Naive thymus-derived CD8-positive, alpha-beta T cell (primary cell): ENCODE measurements around the gene PPP1R13B. TPM values are rescaled to one million over a fixed set of nuclear protein-coding genes. Genes with fewer than 3 reads are reported as not detected.
"Not testable (repeated sequence)": the region's sequence is repeated elsewhere in the genome, so short reads cannot be mapped to it uniquely, and the experiment has no call there.

Experiments used
- ATAC-seq, 2 donors: fragments of 150-1000 bp; cut with Tn5 transposase in 1 of 2; sonication (Bioruptor Pico), chemical (Tn5 transposase) in 1 of 2; 1 replicate in 1 of 2; 2 replicates in 1 of 2; pipeline ENCODE4 v1.10.0; 2021; ENCODE audit warnings: mild to moderate bottlenecking in 2 of 2, moderate library complexity in 2 of 2
- POLR2A ChIA-PET: fragments of 350-600 bp; sonication (Branson Sonifier 250); formaldehyde crosslinking; loops from one replicate; lab custom pipeline; 2021; ENCODE audit warnings: antibody characterized with exemption; lab: Charles Lee
- DNase-seq, 10 donors: peaks; one replicate each; pipeline versions ENCODE4 v3.0.0 to v3.0.0-alpha.2; 2020 to 2022
- H3K27ac Mint-ChIP-seq, 10 donors: one replicate each; pipeline ENCODE4 v1.8.0; 2020 to 2022; ENCODE audit warnings: mild to moderate bottlenecking in 10 of 10, mixed read lengths in 10 of 10, moderate library complexity in 4 of 10, inconsistent platforms in 1 of 10
- H3K27me3 Mint-ChIP-seq, 5 donors: one replicate each; pipeline ENCODE4 v1.8.0; 2021 to 2022; ENCODE audit warnings: mixed read lengths in 5 of 5
- H3K36me3 Mint-ChIP-seq, 3 donors: one replicate each; pipeline ENCODE4 v1.8.0; 2020 to 2022; ENCODE audit warnings: mixed read lengths in 3 of 3, mild to moderate bottlenecking in 2 of 3, inconsistent platforms in 1 of 3
- H3K4me1 Mint-ChIP-seq, 4 donors: one replicate each; pipeline ENCODE4 v1.8.0; 2021 to 2022; ENCODE audit warnings: mixed read lengths in 4 of 4
- H3K4me3 Mint-ChIP-seq, 10 donors: one replicate each; pipeline ENCODE4 v1.8.0; 2020 to 2022; ENCODE audit warnings: mild to moderate bottlenecking in 10 of 10, mixed read lengths in 10 of 10, moderate library complexity in 6 of 10, inconsistent platforms in 1 of 10
- H3K9me3 Mint-ChIP-seq, 9 donors: one replicate each; pipeline ENCODE4 v1.8.0; 2020 to 2022; ENCODE audit warnings: mixed read lengths in 9 of 9, mild to moderate bottlenecking in 3 of 9, inconsistent platforms in 1 of 9, moderate library complexity in 1 of 9
- polyA plus RNA-seq, 3 donors: library from polyadenylated mRNA; unstranded; fragments of 300-500 nt; fragmentation: Illumina TruSeq; gene quantifications; one replicate each; pipeline ENCODE4 v1.2.3, GENCODE V29; 2021
- total RNA-seq, 8 experiments: library from RNA in 2 of 8; stranded (reverse) in 2 of 8; gene quantifications; one replicate each; pipeline ENCODE4 v1.2.3 and lab custom pipeline; 2021 to 2026

The PPP1R13B gene
- total and polyA plus RNA-seq, 5 experiments from 2014 or later, result 2.5 to 40.3 (median 6.8) TPM

DNA sequence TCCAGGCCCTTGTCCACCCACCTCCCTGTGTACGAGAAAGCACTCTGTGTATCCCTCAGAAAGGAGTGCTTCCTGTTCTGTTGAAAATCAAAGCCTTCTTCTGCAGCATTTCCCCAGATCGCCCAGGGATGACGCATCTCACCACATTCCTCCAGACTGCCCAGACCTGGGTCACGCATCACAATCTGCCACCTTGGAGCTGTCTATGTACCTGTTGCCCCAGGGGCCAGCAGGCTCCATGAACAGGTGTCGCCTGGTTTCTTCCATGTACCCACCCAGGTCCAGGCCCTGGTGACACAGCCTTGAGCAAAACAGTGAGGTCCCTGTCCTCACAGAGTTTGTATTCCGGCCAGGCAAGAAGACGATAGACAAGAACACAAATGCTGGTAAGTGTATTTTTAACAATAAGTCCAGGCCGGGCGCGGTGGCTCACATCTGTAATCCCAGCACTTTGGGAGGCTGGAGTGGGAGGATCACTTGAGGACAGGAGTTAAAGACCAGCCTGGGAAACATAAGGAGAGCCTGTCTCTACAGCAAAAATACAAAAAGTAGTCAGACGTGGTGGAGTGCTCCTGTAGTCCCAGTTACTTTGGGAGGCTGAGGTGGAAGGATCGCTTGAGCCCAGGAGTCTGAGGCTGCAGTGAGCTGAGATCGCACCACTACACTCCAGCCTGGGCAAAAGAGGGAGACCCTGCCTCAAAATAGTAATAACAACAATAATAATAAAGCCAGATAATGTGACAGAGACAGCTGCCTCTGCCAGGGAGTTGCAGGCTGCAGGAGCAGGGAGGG, 6.8 kb upstream of the PPP1R13B start:
- ATAC-seq, result no peak
- POLR2A ChIA-PET, result no interaction called here
- H3K9me3 Mint-ChIP-seq, result no peaks in the 10 kb centered on the region
- peaks cover 5 to 17% (median 13%) of the 10 kb centered on the region in 4 donors for H3K4me1 Mint-ChIP-seq
- H3K27ac Mint-ChIP-seq, result peak overlapping the region in 5 of 10 donors; percentile 15 to 67 (median 62)
- H3K36me3 Mint-ChIP-seq, result no peaks in the 10 kb centered on the region
- H3K27me3 Mint-ChIP-seq, result no peaks in the 10 kb centered on the region
- DNase-seq, result no peak
- no peak overlapping the region for H3K4me3 Mint-ChIP-seq

DNA sequence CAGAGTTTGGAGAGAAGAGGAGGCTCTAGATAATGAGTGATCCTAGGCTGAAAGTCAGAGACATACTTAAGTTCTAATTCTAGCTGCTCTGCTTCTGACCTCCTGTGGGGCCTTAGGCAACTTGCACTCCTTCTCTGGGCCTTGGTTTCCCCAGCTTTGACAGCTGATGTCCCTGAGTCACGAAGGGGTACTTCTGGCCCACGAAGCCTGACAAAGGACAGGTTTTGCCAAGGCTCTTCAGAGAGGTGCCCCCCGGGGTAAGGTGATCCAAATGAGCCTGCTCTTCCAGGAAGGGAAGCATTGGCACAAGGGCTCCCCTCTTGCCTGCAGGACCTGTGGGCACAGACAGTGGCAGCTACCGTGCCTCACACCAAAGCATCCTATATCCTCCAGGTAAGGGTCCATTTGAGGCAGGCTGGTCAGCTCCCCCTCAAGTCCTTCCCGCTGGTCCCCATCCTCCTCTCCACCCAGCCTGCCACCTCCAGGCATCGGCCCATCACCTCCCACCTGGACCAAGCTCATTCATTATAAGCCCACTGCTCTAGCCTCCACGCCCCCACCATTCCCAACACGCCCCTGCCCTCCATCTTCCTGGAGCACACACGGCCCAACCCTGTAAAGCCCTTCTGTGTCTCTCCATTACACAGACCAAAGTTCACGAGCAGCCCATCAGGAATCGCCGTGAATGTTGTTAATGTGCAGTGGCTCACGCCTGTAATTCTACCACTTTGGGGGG, 1.9 kb upstream of the PPP1R13B start:
- ATAC-seq, result no peak
- DNase-seq, result no peak
- POLR2A ChIA-PET, result interaction anchor here (0.6 to 1.4 kb wide), 4 partner anchors 25 to 218 kb away, joined by 3 read pairs; no protein-coding TSS in a partner anchor
- Mint-ChIP-seq H3K36me3 (no peaks in the 10 kb centered on the region), H3K4me1 (peaks cover 14 to 24% (median 20%) of the 10 kb centered on the region in 4 donors), H3K27ac (peak overlapping the region; percentile 19 to 89 (median 72)), H3K4me3 (peak overlapping the region; percentile 67 to 87 (median 80)), H3K9me3 (no peaks in the 10 kb centered on the region), H3K27me3 (peaks cover 0 to 5% (median 0%) of the 10 kb centered on the region in 5 donors)

DNA sequence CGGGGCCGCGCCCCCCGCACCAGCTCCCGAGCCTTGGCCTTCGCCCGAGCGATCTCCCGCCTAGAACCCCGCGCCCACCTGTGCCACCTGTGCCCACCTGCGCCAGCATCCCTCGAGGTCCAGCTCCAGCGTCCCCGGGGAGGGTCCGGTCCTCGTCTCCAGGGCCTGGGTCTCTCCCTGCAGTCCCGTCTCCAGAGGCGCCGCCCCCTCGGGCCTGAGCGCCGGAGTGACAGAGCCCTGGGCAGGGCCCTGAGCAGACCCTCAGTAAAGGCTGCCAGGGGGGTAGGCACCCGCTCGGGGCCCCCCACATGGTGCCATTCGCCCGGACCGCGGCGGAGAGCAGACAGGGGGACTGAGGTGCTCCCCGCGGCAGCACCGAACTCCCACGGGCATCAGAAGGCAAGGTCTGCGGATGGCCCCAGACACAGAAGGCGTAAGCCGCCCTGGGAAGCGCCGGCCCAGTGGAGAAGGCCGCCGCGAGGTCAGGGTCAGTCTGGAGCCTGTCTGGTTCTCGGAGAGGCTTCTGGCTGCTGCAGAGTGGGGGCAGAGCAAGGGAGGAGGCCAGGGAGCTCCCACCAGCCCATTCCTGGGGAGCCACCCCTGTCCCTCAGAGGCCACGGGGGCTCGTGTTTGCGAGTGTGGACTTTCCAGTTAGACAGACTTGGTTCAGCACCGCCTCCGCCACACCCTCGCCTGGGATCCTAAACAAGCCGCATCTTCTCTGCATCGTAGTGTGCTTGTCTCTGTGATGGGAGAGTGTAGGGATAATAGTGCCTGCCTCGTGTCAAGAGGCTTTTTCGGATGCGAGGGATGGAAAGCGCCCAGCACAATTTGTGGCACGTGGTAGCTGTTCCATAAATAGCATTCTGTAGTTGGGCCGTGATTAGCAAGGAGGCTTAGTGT, 1.1 kb upstream of the PPP1R13B start:
- peak overlapping the region; percentile 19 to 89 (median 70) for H3K27ac Mint-ChIP-seq

GRCh38 chr14:103846543-103847450, 578 bp downstream of the PPP1R13B start:
- Mint-ChIP-seq H3K27me3 (peaks cover 0 to 5% (median 0%) of the 10 kb centered on the region in 5 donors), H3K4me3 (peak overlapping the region; percentile 83 to 96 (median 91)), H3K36me3 (peaks cover 0 to 6% (median 0%) of the 10 kb centered on the region in 3 donors), H3K27ac (peak overlapping the region in 9 of 10 donors; percentile 47 to 97 (median 89)), H3K4me1 (peaks cover 10 to 19% (median 18%) of the 10 kb centered on the region in 4 donors), H3K9me3 (no peaks in the 10 kb centered on the region)
- DNase-seq, result peak in 6 of 10 donors; percentile 19 to 28 (median 24)
- peak; percentile 9 to 29 for ATAC-seq
- POLR2A ChIA-PET, result no interaction called here

More for the DNA sequence above, 1.1 kb upstream of the PPP1R13B start:
- H3K4me1 Mint-ChIP-seq, result peaks cover 10 to 18% (median 18%) of the 10 kb centered on the region in 4 donors
- H3K27me3 Mint-ChIP-seq, result peaks cover 0 to 5% (median 0%) of the 10 kb centered on the region in 5 donors
- H3K4me3 Mint-ChIP-seq, result peak overlapping the region; percentile 67 to 87 (median 80)
- ATAC-seq (no peak), DNase-seq (no peak)
- H3K9me3 Mint-ChIP-seq, result no peaks in the 10 kb centered on the region
- H3K36me3 Mint-ChIP-seq, result peaks cover 0 to 4% (median 0%) of the 10 kb centered on the region in 3 donors
- POLR2A ChIA-PET, result interaction anchor here (0.7 to 1.4 kb wide), 4 partner anchors 13 to 62 kb away, joined by 3 read pairs; no protein-coding TSS in a partner anchor

DNA sequence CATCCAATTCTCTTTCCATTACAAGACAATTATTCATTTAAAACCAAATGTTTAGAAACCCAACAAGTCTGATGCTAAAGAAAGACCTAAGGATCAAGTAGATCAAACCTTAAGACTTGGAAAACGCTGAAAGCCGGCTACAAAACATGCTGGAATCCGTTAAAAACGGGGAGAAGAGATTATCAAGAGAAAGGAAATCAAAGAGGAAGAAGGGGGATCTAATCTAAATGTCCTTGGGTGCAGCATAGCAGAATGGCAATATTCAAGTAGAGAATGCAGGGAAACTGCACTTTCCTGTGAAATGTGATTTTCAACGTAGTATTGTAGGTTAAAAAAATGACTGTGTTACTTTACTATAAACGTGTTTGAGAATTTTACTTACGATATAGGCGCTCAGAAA, 1.3 kb downstream of the PPP1R13B start:
- Mint-ChIP-seq H3K4me3 (peak overlapping the region; percentile 83 to 96 (median 91)), H3K27me3 (peaks cover 0 to 5% (median 0%) of the 10 kb centered on the region in 5 donors), H3K9me3 (no peaks in the 10 kb centered on the region), H3K36me3 (peaks cover 0 to 6% (median 0%) of the 10 kb centered on the region in 3 donors), H3K4me1 (peaks cover 10 to 20% (median 19%) of the 10 kb centered on the region in 4 donors), H3K27ac (peak overlapping the region in 8 of 10 donors; percentile 31 to 97 (median 88))
- POLR2A ChIA-PET, result interaction anchor here (0.8 kb wide), 1 partner anchor 21 kb away, joined by 3 read pairs; no protein-coding TSS in a partner anchor
- ATAC-seq, result no peak
- DNase-seq, result no peak

DNA sequence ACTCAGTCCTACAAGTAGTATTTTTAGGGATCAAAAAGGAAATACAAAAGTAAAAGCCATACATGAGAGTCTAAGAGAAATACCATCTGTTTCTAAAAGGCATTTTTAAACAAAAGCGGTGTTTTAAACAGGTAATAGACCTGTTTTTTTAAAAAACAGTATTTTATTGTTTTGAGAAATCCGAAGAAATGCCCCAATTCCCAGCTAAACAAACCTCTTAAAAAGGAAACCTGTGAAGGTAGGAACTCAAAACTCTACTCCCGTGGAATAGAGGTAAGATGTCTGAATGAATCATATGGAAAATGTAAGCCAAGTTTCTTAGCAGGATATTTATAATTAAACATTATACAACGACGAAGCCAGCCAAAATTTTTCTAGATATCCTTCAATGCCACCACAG, 2.0 kb downstream of the PPP1R13B start:
- Mint-ChIP-seq H3K27ac (peak overlapping the region in 1 of 10 donors; percentile 88), H3K27me3 (peaks cover 0 to 5% (median 0%) of the 10 kb centered on the region in 5 donors), H3K4me1 (peaks cover 10 to 20% (median 19%) of the 10 kb centered on the region in 4 donors), H3K9me3 (no peaks in the 10 kb centered on the region), H3K36me3 (peaks cover 0 to 8% (median 0%) of the 10 kb centered on the region in 3 donors), H3K4me3 (peak overlapping the region in 3 of 10 donors; percentile 88 to 96 (median 95))
- no peak for ATAC-seq
- no peak for DNase-seq
- POLR2A ChIA-PET, result interaction anchor here (0.6 to 0.8 kb wide), 2 partner anchors 18 to 22 kb away, joined by 3 read pairs; no protein-coding TSS in a partner anchor

GRCh38 chr14:103841265-103841664, 6.1 kb downstream of the PPP1R13B start:
- H3K4me3 Mint-ChIP-seq, H3K27ac Mint-ChIP-seq, ATAC-seq, H3K36me3 Mint-ChIP-seq, H3K27me3 Mint-ChIP-seq, POLR2A ChIA-PET, H3K9me3 Mint-ChIP-seq, DNase-seq: not testable (repeated sequence)
- peaks cover 15 to 29% (median 27%) of the 10 kb centered on the region in 4 donors for H3K4me1 Mint-ChIP-seq

DNA sequence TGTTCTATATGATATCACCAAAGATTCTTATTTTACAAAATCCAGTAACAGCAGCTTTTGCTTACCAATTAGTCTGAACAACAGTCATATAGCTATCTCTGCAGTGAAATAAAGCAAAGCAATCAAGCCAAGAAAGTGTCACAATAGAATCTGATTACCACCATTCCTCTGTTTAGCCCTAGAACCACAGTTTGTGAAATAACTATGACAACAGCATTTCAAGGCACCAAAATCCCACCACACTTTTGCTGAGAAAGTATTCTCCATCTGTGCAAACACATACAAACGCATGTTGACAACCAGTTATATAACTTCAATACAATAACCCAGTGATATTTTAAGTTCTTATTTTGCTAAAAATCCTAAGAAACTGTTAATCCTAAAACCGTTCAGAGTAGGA, 7.4 kb downstream of the PPP1R13B start:
- POLR2A ChIA-PET, result no interaction called here
- H3K4me1 Mint-ChIP-seq, result peaks cover 10 to 21% (median 18%) of the 10 kb centered on the region in 4 donors
- H3K27ac Mint-ChIP-seq, result peak overlapping the region in 2 of 10 donors; percentile 23 to 46
- no peak for DNase-seq
- ATAC-seq, result no peak
- no peaks in the 10 kb centered on the region for H3K9me3 Mint-ChIP-seq
- H3K4me3 Mint-ChIP-seq, result no peak overlapping the region
- peaks cover 0 to 8% (median 2%) of the 10 kb centered on the region in 3 donors for H3K36me3 Mint-ChIP-seq
- H3K27me3 Mint-ChIP-seq, result no peaks in the 10 kb centered on the region

- peaks cover 0 to 1% (median 0%) of the 10 kb centered on the region in 5 donors for H3K27me3 Mint-ChIP-seq
- DNase-seq (no peak), ATAC-seq (no peak)
- H3K9me3 Mint-ChIP-seq, result no peaks in the 10 kb centered on the region
- H3K4me1 Mint-ChIP-seq, result peaks cover 10 to 21% (median 17%) of the 10 kb centered on the region in 4 donors
- POLR2A ChIA-PET, result no interaction called here
- H3K27ac Mint-ChIP-seq, result peak overlapping the region in 3 of 10 donors; percentile 23 to 71 (median 46)
- peaks cover 0 to 8% (median 2%) of the 10 kb centered on the region in 3 donors for H3K36me3 Mint-ChIP-seq
- no peak overlapping the region for H3K4me3 Mint-ChIP-seq
Observed at GRCh38 chr14:103839579-103839978, 7.8 kb downstream of the PPP1R13B start.

DNA sequence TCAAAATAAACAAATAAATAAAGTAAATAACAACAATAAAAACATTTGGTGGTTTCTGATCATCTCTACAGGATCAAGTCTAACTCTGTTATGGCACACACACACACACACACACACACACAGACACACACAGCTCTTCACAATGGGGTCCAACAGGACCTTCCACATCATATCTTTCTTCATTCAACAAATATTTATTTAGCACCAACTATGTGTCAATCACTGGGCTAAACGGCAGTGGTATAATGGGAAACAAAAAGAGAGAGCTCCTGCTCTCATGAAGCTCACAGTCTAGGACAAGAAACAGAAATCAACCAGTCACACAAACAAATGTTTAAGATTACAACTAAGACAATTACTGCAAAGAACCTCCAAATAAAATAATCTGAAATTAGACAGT, 9.3 kb downstream of the PPP1R13B start:
- Mint-ChIP-seq H3K27ac (no peak overlapping the region), H3K4me1 (peaks cover 14 to 27% (median 20%) of the 10 kb centered on the region in 4 donors), H3K36me3 (peaks cover 0 to 2% (median 2%) of the 10 kb centered on the region in 3 donors), H3K9me3 (no peaks in the 10 kb centered on the region), H3K4me3 (no peak overlapping the region), H3K27me3 (peaks cover 0 to 1% (median 0%) of the 10 kb centered on the region in 5 donors)
- DNase-seq, result no peak
- ATAC-seq, result no peak
- POLR2A ChIA-PET, result no interaction called here
